Stimulated activated naive CD8-positive, alpha-beta T cell treated with anti-CD3 and anti-CD28 coated beads, Interleukin-15, amount 100 ng/mL, for 72 hours (primary cell): Measurements from ENCODE around the gene SLC8A2.
"Not testable (repeated sequence)": the region's sequence is repeated elsewhere in the genome, so short reads cannot be mapped to it uniquely, and the experiment has no call there.

Experiments used
- ATAC-seq: fragments of 150-1000 bp; cut with Tn5 transposase; 2 replicates; pipeline ENCODE4 v1.10.0; 2021; ENCODE audit warnings: mild to moderate bottlenecking, moderate library complexity
- DNase-seq, 2 donors: peaks; one replicate each; pipeline ENCODE4 v3.0.0; 2021 to 2022
- H3K27ac Mint-ChIP-seq, 2 donors: one replicate each; pipeline ENCODE4 v1.8.0; 2022; ENCODE audit warnings: mild to moderate bottlenecking in 2 of 2, mixed read lengths in 2 of 2, moderate library complexity in 2 of 2
- H3K27me3 Mint-ChIP-seq: one replicate; pipeline ENCODE4 v1.8.0; 2022; ENCODE audit warnings: mixed read lengths
- H3K4me1 Mint-ChIP-seq: one replicate; pipeline ENCODE4 v1.8.0; 2022; ENCODE audit warnings: mild to moderate bottlenecking, mixed read lengths
- H3K4me3 Mint-ChIP-seq, 2 donors: one replicate each; pipeline ENCODE4 v1.8.0; 2022; ENCODE audit warnings: mild to moderate bottlenecking in 2 of 2, mixed read lengths in 2 of 2, moderate library complexity in 1 of 2
- H3K9me3 Mint-ChIP-seq, 2 donors: one replicate each; pipeline ENCODE4 v1.8.0; 2022; ENCODE audit warnings: mixed read lengths in 2 of 2

SLC8A2 gene

DNA sequence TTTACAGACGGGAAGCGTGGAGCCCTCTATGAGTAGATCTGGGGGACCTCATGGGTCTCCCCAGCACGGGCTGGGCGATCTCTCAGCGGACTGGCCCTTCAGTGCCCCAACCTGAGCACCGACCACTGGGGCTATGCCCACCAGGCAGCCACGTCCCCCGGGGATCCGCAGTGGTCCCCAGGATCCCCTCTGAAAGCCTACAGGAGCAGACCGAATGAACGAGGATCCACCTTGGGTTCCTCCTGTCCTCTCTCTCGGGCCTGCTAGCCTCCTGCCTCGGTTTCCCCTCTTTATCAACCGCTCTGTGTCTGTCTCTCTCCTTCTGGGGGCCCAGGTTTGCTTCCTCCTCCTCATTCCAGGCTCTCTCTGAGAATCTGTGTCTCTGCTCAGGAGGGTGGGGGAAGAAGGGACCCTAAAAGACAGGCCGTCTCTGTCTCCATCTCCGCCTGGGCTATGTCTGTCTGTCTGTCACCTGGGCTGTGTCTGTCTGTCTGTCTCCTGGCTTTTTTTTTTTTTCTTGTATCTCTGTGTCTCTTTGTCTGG, 50.4 kb downstream of the SLC8A2 start:
- Mint-ChIP-seq H3K4me1 (peaks cover 54% of the 10 kb centered on the region), H3K9me3 (no peaks in the 10 kb centered on the region), H3K27me3 (peaks cover 88% of the 10 kb centered on the region), H3K4me3 (peak overlapping the region in 1 of 2 donors; percentile 34), H3K27ac (no peak overlapping the region)
- ATAC-seq (no peak), DNase-seq (no peak)

DNA sequence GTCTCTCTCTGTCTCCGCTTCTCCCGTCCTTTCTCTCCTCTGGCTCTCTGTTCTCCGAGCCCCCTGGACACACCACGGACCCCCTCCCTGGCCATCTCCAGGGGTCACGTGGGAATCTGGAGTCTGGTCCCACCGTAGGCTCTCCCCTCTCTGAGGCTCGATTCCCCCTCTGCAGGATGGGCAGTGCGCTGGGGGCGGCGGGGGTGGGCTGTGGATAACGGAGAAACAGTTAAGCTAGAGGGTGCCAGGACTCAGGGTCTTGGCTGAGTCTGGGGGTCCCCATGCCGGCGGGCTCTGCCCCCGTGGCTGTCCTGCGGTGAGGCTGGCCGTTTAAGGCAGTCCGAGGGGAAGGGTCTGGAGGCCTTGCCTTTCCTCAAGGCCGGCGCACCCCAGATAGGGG, 51.9 kb downstream of the SLC8A2 start:
- no peak overlapping the region for H3K4me3 Mint-ChIP-seq
- peaks cover 59% of the 10 kb centered on the region for H3K4me1 Mint-ChIP-seq
- peaks cover 95% of the 10 kb centered on the region for H3K27me3 Mint-ChIP-seq
- no peak for ATAC-seq
- H3K9me3 Mint-ChIP-seq: no peaks in the 10 kb centered on the region
- no peak overlapping the region for H3K27ac Mint-ChIP-seq
- no peak for DNase-seq

DNA sequence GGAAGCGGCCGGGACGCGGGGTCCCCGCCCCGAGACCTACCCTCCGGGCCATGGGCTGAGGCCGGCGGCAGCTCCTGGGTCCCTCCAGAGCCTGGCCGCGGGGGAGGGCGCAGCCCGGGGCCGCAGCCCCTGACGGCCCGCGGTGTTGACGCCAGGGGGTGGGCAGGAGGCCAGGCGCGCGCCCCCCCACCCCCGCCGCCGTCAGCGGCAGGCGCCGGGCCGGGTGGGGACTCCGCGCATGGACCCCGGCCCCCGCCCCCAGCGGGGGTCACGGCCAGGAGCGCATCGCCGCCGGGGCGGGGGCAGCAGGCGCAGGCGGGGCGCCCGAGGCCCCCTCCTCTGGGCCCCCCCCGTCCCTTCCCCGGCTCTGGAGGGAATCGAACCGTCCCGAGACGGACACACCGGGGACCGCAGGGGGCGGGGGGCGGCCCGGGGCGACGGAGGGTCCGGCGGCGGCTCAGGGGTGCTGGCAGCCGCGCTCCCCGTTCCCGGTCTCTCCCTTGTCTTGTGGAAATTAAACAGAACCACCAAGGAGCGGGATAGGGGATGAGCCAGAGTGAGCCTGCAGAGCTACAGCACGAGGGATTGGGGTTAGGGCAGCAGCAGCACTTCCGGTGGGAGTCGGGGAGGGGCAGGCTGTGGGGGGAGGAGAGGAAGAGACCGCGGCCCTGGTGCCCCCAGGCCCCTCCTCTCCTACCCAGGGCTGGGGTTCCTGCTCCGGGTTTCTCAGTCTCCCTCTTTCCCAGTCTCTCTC, 52.5 kb downstream of the SLC8A2 start, which contains the start of gene MEIS3:
Gene MEIS3 (minus strand): TSS at position 498 of the 754 bp plus-strand sequence. CDS start 446 bp downstream, at position 52.
- peak; percentile 39 for ATAC-seq
- Mint-ChIP-seq H3K4me1 (peaks cover 59% of the 10 kb centered on the region), H3K4me3 (peak within 1 kb of the TSS; percentile 30 to 50), H3K27me3 (peaks cover 95% of the 10 kb centered on the region), H3K27ac (no peak within 1 kb of the TSS), H3K9me3 (no peaks in the 10 kb centered on the region)
- DNase-seq: no peak

DNA sequence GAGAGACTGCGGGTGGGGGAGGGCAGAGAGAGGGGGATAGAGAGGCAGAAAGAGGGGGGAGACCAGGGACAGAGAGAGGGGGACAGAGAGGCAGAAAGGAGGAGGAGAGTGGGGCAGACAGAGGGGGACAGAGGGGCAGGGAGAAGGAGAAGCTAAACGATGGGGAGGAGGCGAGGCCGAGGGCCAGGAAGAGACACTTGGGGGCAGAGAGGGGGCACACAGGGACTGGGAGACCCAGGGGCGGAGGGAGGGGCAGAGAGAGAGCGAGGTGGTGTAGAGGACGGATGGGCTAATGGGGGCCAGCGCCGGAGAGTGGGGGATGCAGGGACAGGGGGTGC, 53.0 kb downstream of the SLC8A2 start:
- Mint-ChIP-seq H3K27me3 (peaks cover 97% of the 10 kb centered on the region), H3K27ac (no peak overlapping the region), H3K4me1 (peaks cover 59% of the 10 kb centered on the region), H3K4me3 (peak overlapping the region; percentile 30 to 50), H3K9me3 (no peaks in the 10 kb centered on the region)
- DNase-seq (no peak), ATAC-seq (no peak)

DNA sequence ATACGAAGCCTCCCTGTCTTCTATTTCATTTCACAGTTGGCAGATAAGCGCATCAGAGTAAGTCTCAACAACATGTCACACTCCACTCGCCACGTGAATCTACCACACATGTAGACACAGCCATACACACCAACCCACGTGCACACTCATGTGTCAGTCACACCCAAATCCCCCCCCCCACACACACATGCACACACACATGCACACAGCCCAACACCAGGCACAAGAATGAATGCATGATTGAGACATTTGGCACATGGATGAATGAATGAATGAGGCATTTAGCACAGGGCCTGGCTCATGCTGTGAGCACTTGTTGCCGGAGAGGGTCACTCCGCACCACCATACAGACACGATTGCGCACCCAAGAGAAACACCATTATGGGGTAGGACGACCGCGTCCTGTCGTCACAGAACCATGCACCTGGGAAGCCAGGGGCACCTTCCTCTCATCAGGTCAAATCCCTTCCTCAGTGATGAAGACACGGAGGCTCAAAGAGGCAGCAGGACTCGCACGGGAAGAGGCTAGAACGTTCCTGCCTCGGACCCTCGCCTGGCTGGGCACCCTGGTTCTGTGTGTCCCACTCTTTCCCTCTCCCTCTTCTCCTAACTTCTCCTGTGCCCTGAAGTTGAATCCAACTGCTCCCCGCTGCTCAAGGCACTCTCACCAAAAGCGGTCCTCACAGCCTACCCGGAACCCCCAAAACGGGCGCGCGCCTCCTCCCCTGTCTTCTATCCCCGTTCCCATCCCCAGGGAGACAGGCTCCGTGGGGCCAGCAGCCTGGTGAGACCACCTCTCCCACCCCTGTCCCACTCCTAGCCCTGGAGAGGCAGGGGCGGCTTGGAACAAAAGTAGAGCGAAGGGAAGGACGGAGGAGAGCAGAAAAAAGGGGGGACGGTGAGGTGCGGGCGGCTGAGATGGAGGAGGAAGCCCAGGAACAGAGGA, 53.7 kb downstream of the SLC8A2 start:
- no peak overlapping the region for H3K27ac Mint-ChIP-seq
- ATAC-seq (peak; percentile 14), DNase-seq (no peak)
- peak overlapping the region; percentile 25 to 30 for H3K4me3 Mint-ChIP-seq
- H3K4me1 Mint-ChIP-seq: peaks cover 56% of the 10 kb centered on the region
- H3K9me3 Mint-ChIP-seq: no peaks in the 10 kb centered on the region
- peaks cover 97% of the 10 kb centered on the region for H3K27me3 Mint-ChIP-seq

DNA sequence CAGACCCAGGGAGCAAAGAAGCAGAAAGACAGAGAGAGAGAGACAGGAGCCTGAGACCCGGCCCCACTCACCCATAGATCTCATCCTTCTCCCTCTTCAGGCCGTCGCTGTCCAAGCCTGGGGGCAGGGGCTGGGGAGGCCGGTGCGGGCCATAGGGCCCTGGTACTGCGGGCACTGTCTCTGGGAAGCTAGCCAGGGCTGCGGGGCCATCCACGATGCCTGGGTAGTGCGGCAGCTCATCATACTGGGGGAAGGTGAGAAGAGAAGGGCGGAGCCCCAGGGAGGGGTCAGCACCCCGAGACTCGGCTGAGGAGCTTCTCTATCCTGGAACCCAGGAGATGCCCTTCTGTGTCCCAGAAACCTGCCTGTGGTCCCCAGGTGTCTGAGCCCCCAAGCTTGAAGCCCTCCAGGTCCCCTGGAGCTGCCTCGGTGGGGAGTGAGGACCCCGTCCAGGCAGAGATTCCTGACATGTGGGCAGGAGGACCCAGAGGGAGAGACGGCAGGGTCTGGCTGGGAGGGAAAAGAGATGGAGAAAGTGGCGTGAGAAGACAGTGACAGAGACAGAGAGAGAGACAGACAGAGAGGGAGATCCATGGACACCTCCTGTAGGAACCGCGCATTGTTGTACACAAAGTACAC, 54.5 kb downstream of the SLC8A2 start:
- Mint-ChIP-seq H3K4me3 (no peak overlapping the region), H3K9me3 (no peaks in the 10 kb centered on the region), H3K27ac (no peak overlapping the region), H3K27me3 (peaks cover 90% of the 10 kb centered on the region), H3K4me1 (peaks cover 48% of the 10 kb centered on the region)
- ATAC-seq (no peak), DNase-seq (no peak)

DNA sequence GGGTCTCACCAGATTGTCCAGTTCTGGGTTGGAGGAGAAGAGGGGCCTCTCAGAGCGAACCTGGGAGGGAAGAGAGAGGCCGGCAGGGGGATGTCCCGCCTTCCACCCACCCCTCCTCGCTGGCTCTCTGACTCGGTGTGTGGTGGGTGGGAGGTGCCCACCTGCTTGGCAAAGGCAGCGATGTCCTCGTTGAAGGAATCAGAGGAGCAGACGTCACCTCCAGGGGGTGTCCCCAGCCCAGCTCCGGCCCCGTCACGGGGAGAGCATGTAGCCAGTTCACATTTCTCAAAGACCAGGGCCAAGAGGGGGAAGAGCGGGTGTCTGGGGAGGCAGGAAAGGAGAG, 55.1 kb downstream of the SLC8A2 start:
- DNase-seq: no peak
- Mint-ChIP-seq H3K27ac (no peak overlapping the region), H3K9me3 (no peaks in the 10 kb centered on the region), H3K4me1 (peaks cover 44% of the 10 kb centered on the region), H3K27me3 (peaks cover 84% of the 10 kb centered on the region), H3K4me3 (no peak overlapping the region)
- ATAC-seq: peak; percentile 8

DNA sequence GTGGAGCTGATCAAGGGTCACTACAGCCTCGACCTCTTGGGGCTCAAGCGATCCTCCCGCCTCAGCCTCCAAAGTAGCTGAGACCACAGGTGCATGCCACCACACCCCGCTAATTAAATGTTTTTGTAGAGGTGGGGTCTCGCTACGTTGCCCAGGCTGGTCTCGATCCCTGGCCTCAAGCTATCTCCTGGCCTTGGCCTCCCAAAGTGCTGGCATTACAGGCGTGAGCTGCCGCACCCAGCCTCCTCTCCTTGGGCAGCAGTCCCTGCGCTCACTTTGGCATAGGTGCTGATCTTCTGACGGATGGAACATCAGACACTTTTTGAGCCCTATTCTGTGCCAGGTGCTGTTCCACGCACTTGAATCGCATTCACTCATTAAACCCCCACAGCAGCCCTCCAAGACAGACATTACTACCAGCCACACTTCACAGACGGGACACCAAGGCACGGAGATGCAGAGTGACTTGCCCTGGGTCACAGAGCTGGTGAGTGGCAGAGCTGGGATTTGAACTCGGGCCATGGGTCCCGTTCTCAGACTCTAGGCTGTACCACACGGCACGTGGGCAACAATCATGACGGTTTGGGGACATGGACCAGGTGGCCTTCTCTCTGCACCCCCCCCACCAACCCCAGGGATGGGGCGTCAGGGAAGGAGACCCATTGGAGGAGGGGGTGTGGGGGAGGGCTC, 55.6 kb downstream of the SLC8A2 start:
- Mint-ChIP-seq H3K9me3 (no peaks in the 10 kb centered on the region), H3K27me3 (peaks cover 79% of the 10 kb centered on the region), H3K27ac (no peak overlapping the region), H3K4me3 (no peak overlapping the region), H3K4me1 (peaks cover 39% of the 10 kb centered on the region)
- DNase-seq: no peak
- ATAC-seq: no peak

DNA sequence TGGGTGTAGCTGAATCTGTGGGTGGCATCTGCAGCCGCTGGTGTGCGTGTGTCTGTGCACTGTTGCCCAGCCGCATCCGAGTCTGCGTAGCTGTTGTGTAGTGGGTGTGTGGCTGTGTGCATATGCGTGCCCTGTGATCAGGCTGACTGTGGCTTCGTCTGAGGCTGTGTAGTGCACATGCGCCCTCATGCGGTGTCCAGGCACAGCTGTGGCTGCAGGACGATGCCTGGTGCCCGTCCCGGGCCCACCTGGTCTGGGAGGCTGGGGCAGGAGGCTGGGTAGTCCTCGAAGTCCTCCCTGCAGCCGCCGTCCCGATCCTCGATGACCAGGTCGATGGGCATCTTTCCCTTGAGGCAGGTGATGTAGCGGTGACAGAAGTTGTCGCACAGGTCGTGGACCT, 57.2 kb downstream of the SLC8A2 start:
- Mint-ChIP-seq H3K27me3 (peaks cover 65% of the 10 kb centered on the region), H3K4me1 (peaks cover 29% of the 10 kb centered on the region), H3K9me3 (no peaks in the 10 kb centered on the region), H3K4me3 (no peak overlapping the region), H3K27ac (no peak overlapping the region)
- ATAC-seq (no peak), DNase-seq (no peak)

DNA sequence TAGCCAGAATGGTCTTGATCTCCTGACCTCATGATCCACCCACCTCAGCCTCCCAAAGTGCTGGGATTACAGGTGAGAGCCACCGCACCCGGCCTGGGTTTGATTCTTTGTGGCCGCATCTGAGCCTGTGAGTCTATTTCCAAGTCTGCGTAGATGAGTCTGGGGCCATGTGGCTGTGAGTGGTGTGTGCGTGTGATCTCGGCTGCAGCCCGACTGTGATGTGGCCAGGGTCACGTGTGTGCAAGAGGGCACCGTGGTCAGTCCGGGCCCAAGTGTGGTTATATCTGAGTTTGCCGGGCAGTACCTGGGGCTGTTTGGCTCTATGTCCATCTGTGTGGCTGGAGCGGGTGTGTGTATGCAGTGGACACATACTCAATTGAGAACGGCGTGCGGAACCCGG, 57.8 kb downstream of the SLC8A2 start:
- Mint-ChIP-seq H3K27ac (no peak overlapping the region), H3K4me1 (peaks cover 29% of the 10 kb centered on the region), H3K27me3 (peaks cover 67% of the 10 kb centered on the region), H3K4me3 (no peak overlapping the region), H3K9me3 (no peaks in the 10 kb centered on the region)
- no peak for ATAC-seq
- no peak for DNase-seq

DNA sequence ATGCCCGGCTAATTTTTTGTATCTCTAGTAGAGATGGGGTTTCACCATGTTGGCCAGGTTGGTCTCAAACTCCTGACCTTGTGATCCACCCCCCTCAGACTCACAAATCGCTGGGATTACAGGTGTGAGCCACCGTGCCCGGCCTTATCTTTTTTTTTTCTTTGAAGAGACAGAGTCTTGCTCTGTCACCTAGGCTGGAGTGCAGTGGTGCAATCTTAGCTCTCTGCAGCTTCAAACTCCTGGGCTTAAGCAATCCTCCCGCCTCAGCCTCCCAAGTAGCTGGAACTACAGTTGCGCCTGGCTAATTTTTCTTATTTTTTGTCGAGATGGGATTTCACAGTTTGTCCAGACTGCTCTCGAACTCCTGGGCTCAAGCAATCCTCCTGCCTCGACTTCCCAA, 60.0 kb downstream of the SLC8A2 start:
- not testable (repeated sequence) for DNase-seq, H3K4me1 Mint-ChIP-seq, H3K4me3 Mint-ChIP-seq, ATAC-seq, H3K27ac Mint-ChIP-seq, H3K9me3 Mint-ChIP-seq
- peaks cover 67% of the 10 kb centered on the region for H3K27me3 Mint-ChIP-seq

DNA sequence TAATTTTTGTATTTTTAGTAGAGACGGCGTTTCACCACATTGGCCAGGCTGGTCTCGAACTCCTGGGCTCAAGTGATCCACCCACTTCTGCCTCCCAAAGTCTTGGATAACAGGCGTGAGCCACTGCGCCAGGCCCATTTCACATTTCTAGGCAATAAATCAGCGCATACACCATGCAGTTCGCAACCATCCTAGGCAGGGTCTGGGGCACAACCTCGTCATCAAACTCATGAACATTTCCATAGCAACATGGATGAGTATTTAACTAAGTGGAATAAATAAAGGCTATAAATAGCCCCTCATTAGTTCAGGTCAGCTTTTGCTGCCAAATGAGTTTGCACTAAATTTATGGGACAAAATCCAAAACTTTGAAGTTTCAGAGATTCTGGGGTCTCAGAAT, 60.6 kb downstream of the SLC8A2 start:
- Mint-ChIP-seq H3K4me3 (no peak overlapping the region), H3K27ac (no peak overlapping the region), H3K4me1 (peaks cover 3% of the 10 kb centered on the region), H3K9me3 (no peaks in the 10 kb centered on the region), H3K27me3 (peaks cover 67% of the 10 kb centered on the region)
- DNase-seq: no peak
- no peak for ATAC-seq

DNA sequence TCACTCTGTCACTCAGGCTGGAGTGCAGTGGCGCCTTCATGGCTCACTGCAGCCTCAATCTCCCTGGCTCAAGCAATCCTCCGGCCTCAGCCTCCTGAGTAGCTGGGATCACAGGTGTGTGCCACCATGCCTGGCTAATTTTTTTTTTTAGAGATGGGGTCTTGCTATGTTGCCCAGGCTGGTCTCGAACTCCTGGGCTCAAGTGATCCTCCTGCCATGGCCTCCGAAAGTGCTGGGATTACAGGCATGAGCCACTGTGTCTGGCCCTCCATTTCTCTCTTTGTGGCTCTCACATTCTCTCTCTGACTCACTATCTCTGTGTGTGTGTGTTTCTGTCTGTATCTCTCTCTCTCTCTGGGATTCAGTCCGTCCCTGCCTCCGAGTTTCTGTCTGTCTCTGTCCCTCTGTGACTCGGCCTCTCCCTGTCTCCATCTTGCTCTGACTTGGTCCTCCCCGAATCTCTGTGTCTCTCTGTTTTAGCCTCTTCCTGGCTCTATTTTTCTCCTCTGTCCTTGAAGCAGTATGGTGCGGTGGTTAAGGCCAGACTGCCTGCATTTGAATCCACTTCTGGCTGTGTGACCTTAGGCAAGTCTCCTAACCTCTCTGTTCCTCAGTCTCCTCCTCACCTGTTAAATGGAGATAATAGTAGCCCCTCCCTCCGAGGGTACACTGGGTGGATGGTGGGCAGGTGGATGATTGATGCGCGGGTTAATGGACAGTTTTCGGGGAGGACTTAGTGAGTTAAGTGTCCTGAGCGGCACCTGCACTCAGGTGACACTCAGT, 63.3 kb downstream of the SLC8A2 start:
- Mint-ChIP-seq H3K27ac (no peak overlapping the region), H3K27me3 (peaks cover 67% of the 10 kb centered on the region), H3K4me3 (no peak overlapping the region), H3K4me1 (no peaks in the 10 kb centered on the region), H3K9me3 (no peaks in the 10 kb centered on the region)
- DNase-seq (no peak), ATAC-seq (no peak)

DNA sequence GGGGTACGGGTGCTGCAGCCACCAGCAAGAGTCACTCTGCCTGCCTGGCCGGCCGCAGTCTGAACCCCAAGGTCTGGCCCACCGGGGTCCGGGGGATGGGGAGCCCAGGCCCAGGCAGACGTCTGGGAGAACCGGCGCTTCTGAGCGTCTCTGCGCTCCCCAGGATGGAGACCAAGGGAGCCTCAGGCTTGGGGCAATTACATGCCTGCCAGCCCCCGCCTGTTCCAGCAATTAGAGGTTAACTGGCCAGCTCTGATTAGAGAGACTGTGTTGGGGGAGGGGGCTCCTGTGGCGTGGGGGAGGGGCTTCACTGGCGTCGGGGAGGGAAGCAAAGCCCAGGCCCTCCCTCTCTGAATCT, 64.3 kb downstream of the SLC8A2 start:
- Mint-ChIP-seq H3K27ac (no peak overlapping the region), H3K9me3 (no peaks in the 10 kb centered on the region), H3K27me3 (peaks cover 68% of the 10 kb centered on the region), H3K4me3 (no peak overlapping the region), H3K4me1 (no peaks in the 10 kb centered on the region)
- ATAC-seq (no peak), DNase-seq (no peak)
